ENCODE measurements around the gene FGF4.

FGF4 gene

DNA sequence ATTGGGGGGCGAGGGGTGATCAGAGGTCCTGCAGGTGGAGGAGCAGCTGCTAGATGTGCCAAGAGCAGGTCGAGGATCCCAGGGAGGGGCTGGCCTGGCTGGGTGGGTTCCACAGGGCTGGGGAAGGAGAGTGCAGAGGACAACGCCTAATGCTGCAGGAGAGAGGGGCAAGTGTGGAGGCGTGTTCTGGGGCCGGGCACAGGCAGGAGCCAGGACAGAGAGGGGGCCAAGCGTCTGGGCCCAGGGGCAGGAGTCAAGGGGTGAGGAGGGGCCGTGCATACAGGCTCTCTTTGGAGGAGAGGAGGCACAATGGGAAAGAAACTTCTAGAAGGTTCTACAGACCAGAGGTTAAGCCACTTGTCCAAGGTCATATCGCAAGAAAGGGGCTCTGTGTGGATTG is 44.6 kb downstream of the FGF4 start:
- Histone ChIP-seq H3K27ac (no peak overlapping the region), H3K9ac (ENCODE audit: insufficient read length) (no peak overlapping the region), H3K36me3 (ENCODE audit: insufficient read depth, low read length) (no peaks in the 10 kb centered on the region), H3K9me3 (ENCODE audit: low read depth, low read length) (no peaks in the 10 kb centered on the region), H3K4me3 (no peak overlapping the region)
- no peak for TF ChIP-seq POLR2AphosphoS5 (IDR thresholded peaks at IDR 0.05; ENCODE audit: borderline replicate concordance, low read depth, low read length)
- TF ChIP-seq EZH2 (IDR thresholded peaks at IDR 0.05): no peak
- TF ChIP-seq FOXP2 (optimal IDR thresholded peaks at IDR 0.05; ENCODE audit: control extremely low read depth, extremely low read length, insufficient read depth): no peak
- DNase-seq (ENCODE audit: low read depth, low spot score): no peak

DNA sequence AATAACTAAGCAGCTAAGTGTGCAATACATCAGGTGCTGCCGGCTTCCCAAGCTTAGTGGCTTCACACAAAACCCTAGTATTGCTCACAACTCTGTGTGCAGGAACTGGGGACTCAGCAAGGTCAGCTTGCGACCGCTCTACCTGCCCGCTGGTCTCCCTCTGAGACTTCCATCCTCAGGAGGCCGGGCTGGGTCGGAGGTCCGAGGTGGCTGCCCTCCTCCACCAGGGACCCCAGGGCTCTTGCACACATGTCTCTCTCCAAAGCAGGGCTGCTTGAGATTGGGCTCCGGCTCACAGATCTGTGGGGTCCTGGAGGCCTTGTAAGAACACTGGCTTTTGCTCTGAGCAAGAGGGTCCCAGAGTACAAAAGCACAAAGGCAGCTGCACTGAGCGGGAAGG is 45.9 kb downstream of the FGF4 start:
- Histone ChIP-seq H3K9ac (ENCODE audit: insufficient read length) (no peak overlapping the region), H3K27ac (no peak overlapping the region), H3K9me3 (ENCODE audit: low read depth, low read length) (no peaks in the 10 kb centered on the region), H3K4me3 (no peak overlapping the region), H3K36me3 (ENCODE audit: insufficient read depth, low read length) (no peaks in the 10 kb centered on the region)
- TF ChIP-seq EZH2 (IDR thresholded peaks at IDR 0.05) (no peak), FOXP2 (optimal IDR thresholded peaks at IDR 0.05; ENCODE audit: control extremely low read depth, extremely low read length, insufficient read depth) (no peak), POLR2AphosphoS5 (IDR thresholded peaks at IDR 0.05; ENCODE audit: borderline replicate concordance, low read depth, low read length) (no peak)
- no peak for DNase-seq (ENCODE audit: low read depth, low spot score)

DNA sequence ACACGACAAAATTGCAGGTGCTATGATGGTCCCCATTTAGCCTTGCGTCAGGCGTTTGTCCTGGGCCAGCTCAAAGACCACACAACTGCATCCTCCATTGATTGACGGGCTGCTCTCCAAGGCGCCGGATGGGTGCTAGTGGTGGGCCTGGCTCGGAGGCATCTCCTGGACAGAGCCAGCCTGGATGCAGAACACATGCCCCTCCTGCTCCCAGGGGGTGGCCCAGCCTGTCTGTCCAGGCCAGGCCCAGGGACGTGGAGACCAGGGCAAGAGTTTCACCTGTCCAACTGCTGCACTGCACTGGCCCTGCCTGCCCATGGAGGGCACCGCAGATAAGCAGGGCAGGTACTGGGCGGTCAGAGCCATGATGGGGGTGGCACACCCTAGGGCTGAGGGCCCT is 47.9 kb downstream of the FGF4 start:
- no peak for DNase-seq (ENCODE audit: low read depth, low spot score)
- no peak overlapping the region for H3K4me3 ChIP-seq
- no peaks in the 10 kb centered on the region for H3K9me3 ChIP-seq (ENCODE audit: low read depth, low read length)
- TF ChIP-seq POLR2AphosphoS5 (IDR thresholded peaks at IDR 0.05; ENCODE audit: borderline replicate concordance, low read depth, low read length) (no peak), FOXP2 (optimal IDR thresholded peaks at IDR 0.05; ENCODE audit: control extremely low read depth, extremely low read length, insufficient read depth) (no peak), EZH2 (IDR thresholded peaks at IDR 0.05) (no peak)
- no peak overlapping the region for H3K27ac ChIP-seq
- no peak overlapping the region for H3K9ac ChIP-seq (ENCODE audit: insufficient read length)
- no peaks in the 10 kb centered on the region for H3K36me3 ChIP-seq (ENCODE audit: insufficient read depth, low read length)

DNA sequence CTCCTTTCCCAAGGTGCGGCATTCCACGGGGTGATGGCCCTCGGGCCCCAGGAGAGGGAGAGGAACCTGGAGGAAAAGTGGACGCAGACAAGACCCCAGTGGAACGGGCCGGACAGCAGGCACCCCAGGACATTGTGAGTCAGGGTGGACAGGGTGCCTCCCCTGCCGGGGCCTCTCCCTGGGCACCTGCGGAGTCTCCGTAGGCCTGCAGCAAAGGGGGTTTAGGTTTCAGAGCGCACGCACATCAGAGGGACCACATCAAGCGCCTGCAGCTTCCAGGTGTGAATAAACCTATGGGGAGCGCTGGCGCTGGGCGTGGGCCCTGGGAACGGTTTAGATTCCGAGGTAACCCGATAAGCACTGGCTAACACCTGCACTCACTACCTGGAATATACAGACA is 48.7 kb downstream of the FGF4 start:
- Histone ChIP-seq H3K36me3 (ENCODE audit: insufficient read depth, low read length) (no peaks in the 10 kb centered on the region), H3K9me3 (ENCODE audit: low read depth, low read length) (no peaks in the 10 kb centered on the region), H3K4me3 (no peak overlapping the region), H3K27ac (no peak overlapping the region), H3K9ac (ENCODE audit: insufficient read length) (no peak overlapping the region)
- TF ChIP-seq POLR2AphosphoS5 (IDR thresholded peaks at IDR 0.05; ENCODE audit: borderline replicate concordance, low read depth, low read length) (no peak), EZH2 (IDR thresholded peaks at IDR 0.05) (no peak), FOXP2 (optimal IDR thresholded peaks at IDR 0.05; ENCODE audit: control extremely low read depth, extremely low read length, insufficient read depth) (no peak)
- DNase-seq (ENCODE audit: low read depth, low spot score): no peak

DNA sequence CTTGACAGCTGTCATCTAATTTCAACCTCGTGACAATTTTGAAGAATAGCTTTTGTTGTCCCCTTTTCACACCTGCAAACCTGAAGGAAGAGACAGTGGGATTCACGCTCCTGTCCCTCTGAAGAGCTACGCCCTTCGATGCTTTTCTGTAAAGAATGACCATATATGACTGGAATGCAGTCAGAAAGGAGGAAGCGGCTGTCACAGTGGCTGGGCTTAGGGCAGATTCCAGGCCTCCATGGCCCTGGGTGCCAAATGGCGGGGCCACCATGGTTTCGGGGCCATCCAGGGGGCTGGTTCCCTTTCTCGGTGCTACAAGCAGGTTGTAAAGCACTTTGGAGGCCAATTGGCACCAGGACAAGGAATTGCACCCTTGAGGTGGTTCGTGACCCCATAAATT is 49.1 kb downstream of the FGF4 start:
- Histone ChIP-seq H3K4me3 (no peak overlapping the region), H3K27ac (no peak overlapping the region), H3K9me3 (ENCODE audit: low read depth, low read length) (no peaks in the 10 kb centered on the region), H3K36me3 (ENCODE audit: insufficient read depth, low read length) (no peaks in the 10 kb centered on the region), H3K9ac (ENCODE audit: insufficient read length) (no peak overlapping the region)
- TF ChIP-seq EZH2 (IDR thresholded peaks at IDR 0.05): no peak
- no peak for TF ChIP-seq POLR2AphosphoS5 (IDR thresholded peaks at IDR 0.05; ENCODE audit: borderline replicate concordance, low read depth, low read length)
- no peak for TF ChIP-seq FOXP2 (optimal IDR thresholded peaks at IDR 0.05; ENCODE audit: control extremely low read depth, extremely low read length, insufficient read depth)
- no peak for DNase-seq (ENCODE audit: low read depth, low spot score)

DNA sequence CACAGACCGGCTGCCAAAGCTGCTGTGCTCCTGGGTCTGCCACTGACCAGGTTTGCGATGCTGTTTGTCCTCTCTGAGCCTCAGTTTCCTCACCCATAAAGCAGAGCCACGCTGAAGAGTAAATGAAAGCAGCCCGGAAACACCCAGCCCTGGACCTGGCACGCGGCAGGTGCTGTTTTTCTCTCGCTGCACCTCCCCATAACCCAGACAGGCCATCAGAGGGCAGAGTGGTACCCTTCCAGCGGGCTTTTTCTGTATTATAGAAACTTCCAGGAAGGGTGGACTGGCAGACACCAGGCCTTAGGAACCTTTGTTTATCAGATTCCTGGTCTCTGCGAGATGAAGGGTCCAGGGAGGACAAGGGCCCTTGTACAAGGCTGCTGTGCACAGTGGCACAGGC is 53.4 kb downstream of the FGF4 start:
- H3K27ac ChIP-seq: no peak overlapping the region
- DNase-seq (ENCODE audit: low read depth, low spot score): no peak
- H3K4me3 ChIP-seq: no peak overlapping the region
- TF ChIP-seq FOXP2 (optimal IDR thresholded peaks at IDR 0.05; ENCODE audit: control extremely low read depth, extremely low read length, insufficient read depth): no peak
- no peak for TF ChIP-seq EZH2 (IDR thresholded peaks at IDR 0.05)
- no peak for TF ChIP-seq POLR2AphosphoS5 (IDR thresholded peaks at IDR 0.05; ENCODE audit: borderline replicate concordance, low read depth, low read length)
- no peaks in the 10 kb centered on the region for H3K36me3 ChIP-seq (ENCODE audit: insufficient read depth, low read length)
- H3K9me3 ChIP-seq (ENCODE audit: low read depth, low read length): no peaks in the 10 kb centered on the region
- no peak overlapping the region for H3K9ac ChIP-seq (ENCODE audit: insufficient read length)

DNA sequence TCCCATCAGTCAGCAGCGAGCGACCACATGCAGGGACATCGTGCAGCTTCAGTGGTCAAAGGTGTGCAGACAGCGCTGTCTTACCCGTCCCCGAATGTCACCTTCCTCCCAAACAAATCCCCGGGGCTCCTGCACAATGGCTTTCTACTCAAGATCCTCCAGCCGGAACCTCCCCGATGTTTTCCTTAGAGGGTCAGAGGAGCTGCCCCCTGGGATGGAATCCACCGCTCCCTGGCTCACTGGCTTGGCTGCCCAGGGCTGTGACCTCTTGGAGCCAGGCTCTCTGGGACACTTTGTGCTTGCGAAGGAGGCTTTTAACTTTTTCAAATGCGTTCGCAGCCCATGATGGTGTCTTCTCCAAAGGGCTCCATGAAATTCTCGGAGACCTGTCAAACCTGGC is 54.0 kb downstream of the FGF4 start:
- Histone ChIP-seq H3K4me3 (no peak overlapping the region), H3K36me3 (ENCODE audit: insufficient read depth, low read length) (no peaks in the 10 kb centered on the region), H3K27ac (no peak overlapping the region), H3K9me3 (ENCODE audit: low read depth, low read length) (no peaks in the 10 kb centered on the region), H3K9ac (ENCODE audit: insufficient read length) (no peak overlapping the region)
- no peak for TF ChIP-seq FOXP2 (optimal IDR thresholded peaks at IDR 0.05; ENCODE audit: control extremely low read depth, extremely low read length, insufficient read depth)
- TF ChIP-seq EZH2 (IDR thresholded peaks at IDR 0.05): no peak
- TF ChIP-seq POLR2AphosphoS5 (IDR thresholded peaks at IDR 0.05; ENCODE audit: borderline replicate concordance, low read depth, low read length): no peak
- DNase-seq (ENCODE audit: low read depth, low spot score): no peak
